K562 (cell line): Measurements from ENCODE around the gene CHST14. TPM values are rescaled to one million over a fixed set of nuclear protein-coding genes. Genes with fewer than 3 reads are reported as not detected.

Source experiments
- CREB1 ChIP-seq, 2 experiments: sonication (generic) in 1 of 2; formaldehyde crosslinking in 1 of 2; IDR thresholded peaks; 2 replicates each; pipeline versions ENCODE4 v1.6.1 to v1.8.0; 2012 to 2022; ENCODE audit warnings: inconsistent platforms in 1 of 2, mild to moderate bottlenecking in 1 of 2, missing genetic modification reagents in 1 of 2, moderate library complexity in 1 of 2
- NRF1 ChIP-seq, 2 experiments: fragments of 450-650 bp; IDR thresholded peaks in 1 of 2; conservative IDR thresholded peaks in 1 of 2; 2 replicates each; pipeline ENCODE4 v1.6.1; 2014; ENCODE audit warnings: mild to moderate bottlenecking in 2 of 2
- SMC3 ChIP-seq: conservative IDR thresholded peaks from 2 replicates; pipeline ENCODE4 v1.6.1; 2011; ENCODE audit warnings: low read depth, low read length, improper control_type of control experiment; ENCODE audit not compliant: insufficient read depth
- TGIF2 ChIP-seq: sonication (generic); formaldehyde crosslinking; IDR thresholded peaks from 2 replicates; pipeline ENCODE4 v1.8.1; 2022; ENCODE audit warnings: mild to moderate bottlenecking, missing genetic modification reagents, moderate library complexity
- ZNF23 ChIP-seq: fragments of 250-450 bp; sonication (Bioruptor Pico); IDR thresholded peaks from 2 replicates; pipeline ENCODE4 v1.4.0; 2020; ENCODE audit warnings: mild to moderate bottlenecking
- ZNF444 ChIP-seq: fragments of 250-450 bp; sonication (Bioruptor Pico); IDR thresholded peaks from 2 replicates; pipeline ENCODE4 v1.4.0; 2020; ENCODE audit warnings: mild to moderate bottlenecking, moderate library complexity
- polyA plus RNA-seq, 8 experiments: library from polyadenylated mRNA; depleted of rRNA in 4 of 8; stranded (reverse) in 5 of 8; unstranded in 3 of 8; fragments of >200 nt; fragmentation: Nextera tagmentation in 2 of 8; fragmentation: Illumina TruSeq in 1 of 8; extraction: Ambion mirVana in 2 of 8; extraction: Trizol in 1 of 8; gene quantifications; 2 replicates each; pipeline versions ENCODE4 v1.2.1 to v1.2.3, GENCODE V29; 2011 to 2014; ENCODE audit warnings: inconsistent platforms in 1 of 8, missing spikeins in 1 of 8
- total RNA-seq, 7 experiments: library from RNA; depleted of rRNA in 6 of 7; stranded (reverse); fragments of >200 nt in 6 of 7; fragmentation: Illumina TruSeq in 2 of 7; extraction: Trizol in 2 of 7; gene quantifications; 2 replicates each; pipeline versions ENCODE4 v1.2.1 to v1.2.3, GENCODE V29; 2011 to 2021; ENCODE audit warnings: low replicate concordance in 1 of 7
- TF ChIP-seq, protein P1 (sequence below): fragments of 450-650 bp; IDR thresholded peaks from 2 replicates; pipeline ENCODE4 v1.6.1; 2018; ENCODE audit not compliant: partially characterized antibody
- TF ChIP-seq, protein P2 (sequence below): fragments of 450-650 bp; IDR thresholded peaks from 2 replicates; pipeline ENCODE4 v1.6.1; 2017; ENCODE audit warnings: antibody characterized with exemption
- TF ChIP-seq, protein P3 (sequence below): sonication (generic); formaldehyde crosslinking; IDR thresholded peaks from 2 replicates; pipeline ENCODE4 v1.8.1; 2023; ENCODE audit warnings: mild to moderate bottlenecking, missing genetic modification reagents
- TF ChIP-seq, protein P4 (sequence below): sonication (generic); formaldehyde crosslinking; IDR thresholded peaks from 2 replicates; pipeline ENCODE4 v1.8.1; 2023; ENCODE audit warnings: mild to moderate bottlenecking, missing genetic modification reagents, moderate library complexity
- TF ChIP-seq, protein P5 (sequence below): fragments of 450-650 bp; formaldehyde crosslinking; IDR thresholded peaks from 2 replicates; pipeline ENCODE4 v1.4.0; 2020; ENCODE audit warnings: mild to moderate bottlenecking

The CHST14 gene
- total and polyA plus RNA-seq, 9 of the 15 experiments (the other 6 are each of a cell fraction or from before 2014, with no cell fraction given): 1.6 to 12.1 (median 4.5) TPM

DNA sequence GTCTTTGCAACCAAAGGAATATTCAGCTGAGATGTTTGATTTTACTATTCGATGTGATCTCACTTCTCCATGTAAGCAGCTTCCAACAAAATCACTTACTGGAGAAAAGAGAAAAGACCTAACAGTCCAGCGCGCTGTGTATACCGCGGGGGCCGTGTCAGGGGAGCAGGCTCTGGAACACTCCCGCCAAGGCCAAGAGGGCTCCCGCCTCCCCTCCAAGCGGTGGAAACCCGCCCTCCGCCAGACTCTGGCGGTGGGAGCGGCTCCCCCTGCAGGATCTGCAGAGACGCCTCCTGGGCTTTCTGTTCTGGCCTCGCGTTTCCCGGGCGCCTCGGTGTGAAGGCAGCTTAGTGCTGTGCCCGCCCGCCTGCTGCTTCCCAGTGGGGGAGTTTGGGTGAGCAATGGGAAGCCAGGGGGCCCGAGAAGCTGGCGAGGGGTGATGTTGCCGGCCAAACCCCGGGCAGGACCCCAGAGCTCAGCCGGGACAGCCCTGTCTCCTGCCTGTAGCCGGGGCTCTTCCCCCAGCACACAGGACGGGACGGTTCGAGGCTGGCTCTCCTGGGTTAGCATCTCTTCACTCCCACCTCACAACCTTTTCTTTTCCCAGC lies 36.3 kb downstream of the CHST14 start (continued):
- no peak for TF ChIP-seq TGIF2 (CRISPR knock-in tag)
- no peak for TF ChIP-seq ZNF23 (CRISPR knock-in tag)
- TF ChIP-seq, protein P1, sequence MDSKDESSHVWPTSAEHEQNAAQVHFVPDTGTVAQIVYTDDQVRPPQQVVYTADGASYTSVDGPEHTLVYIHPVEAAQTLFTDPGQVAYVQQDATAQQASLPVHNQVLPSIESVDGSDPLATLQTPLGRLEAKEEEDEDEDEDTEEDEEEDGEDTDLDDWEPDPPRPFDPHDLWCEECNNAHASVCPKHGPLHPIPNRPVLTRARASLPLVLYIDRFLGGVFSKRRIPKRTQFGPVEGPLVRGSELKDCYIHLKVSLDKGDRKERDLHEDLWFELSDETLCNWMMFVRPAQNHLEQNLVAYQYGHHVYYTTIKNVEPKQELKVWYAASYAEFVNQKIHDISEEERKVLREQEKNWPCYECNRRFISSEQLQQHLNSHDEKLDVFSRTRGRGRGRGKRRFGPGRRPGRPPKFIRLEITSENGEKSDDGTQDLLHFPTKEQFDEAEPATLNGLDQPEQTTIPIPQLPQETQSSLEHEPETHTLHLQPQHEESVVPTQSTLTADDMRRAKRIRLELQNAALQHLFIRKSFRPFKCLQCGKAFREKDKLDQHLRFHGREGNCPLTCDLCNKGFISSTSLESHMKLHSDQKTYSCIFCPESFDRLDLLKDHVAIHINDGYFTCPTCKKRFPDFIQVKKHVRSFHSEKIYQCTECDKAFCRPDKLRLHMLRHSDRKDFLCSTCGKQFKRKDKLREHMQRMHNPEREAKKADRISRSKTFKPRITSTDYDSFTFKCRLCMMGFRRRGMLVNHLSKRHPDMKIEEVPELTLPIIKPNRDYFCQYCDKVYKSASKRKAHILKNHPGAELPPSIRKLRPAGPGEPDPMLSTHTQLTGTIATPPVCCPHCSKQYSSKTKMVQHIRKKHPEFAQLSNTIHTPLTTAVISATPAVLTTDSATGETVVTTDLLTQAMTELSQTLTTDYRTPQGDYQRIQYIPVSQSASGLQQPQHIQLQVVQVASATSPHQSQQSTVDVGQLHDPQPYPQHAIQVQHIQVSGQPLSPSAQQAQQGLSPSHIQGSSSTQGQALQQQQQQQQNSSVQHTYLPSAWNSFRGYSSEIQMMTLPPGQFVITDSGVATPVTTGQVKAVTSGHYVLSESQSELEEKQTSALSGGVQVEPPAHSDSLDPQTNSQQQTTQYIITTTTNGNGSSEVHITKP: no peak
- TF ChIP-seq ZNF444 (CRISPR knock-in tag): no peak
- no peak for TF ChIP-seq CREB1 (IDR thresholded peaks at IDR 0.05)
- TF ChIP-seq CREB1 (CRISPR knock-in tag; IDR thresholded peaks at IDR 0.05): 0 out of 2 replicates have a peak, but pooled peaks have one; percentile 49
- TF ChIP-seq NRF1 (conservative IDR thresholded peaks at IDR 0.05 in 1 of 2, IDR thresholded peaks at IDR 0.05 in 1 of 2): peak in 1 of 2 experiments; percentile 33; a peak in 1 of 4 replicates
- TF ChIP-seq, protein P2, sequence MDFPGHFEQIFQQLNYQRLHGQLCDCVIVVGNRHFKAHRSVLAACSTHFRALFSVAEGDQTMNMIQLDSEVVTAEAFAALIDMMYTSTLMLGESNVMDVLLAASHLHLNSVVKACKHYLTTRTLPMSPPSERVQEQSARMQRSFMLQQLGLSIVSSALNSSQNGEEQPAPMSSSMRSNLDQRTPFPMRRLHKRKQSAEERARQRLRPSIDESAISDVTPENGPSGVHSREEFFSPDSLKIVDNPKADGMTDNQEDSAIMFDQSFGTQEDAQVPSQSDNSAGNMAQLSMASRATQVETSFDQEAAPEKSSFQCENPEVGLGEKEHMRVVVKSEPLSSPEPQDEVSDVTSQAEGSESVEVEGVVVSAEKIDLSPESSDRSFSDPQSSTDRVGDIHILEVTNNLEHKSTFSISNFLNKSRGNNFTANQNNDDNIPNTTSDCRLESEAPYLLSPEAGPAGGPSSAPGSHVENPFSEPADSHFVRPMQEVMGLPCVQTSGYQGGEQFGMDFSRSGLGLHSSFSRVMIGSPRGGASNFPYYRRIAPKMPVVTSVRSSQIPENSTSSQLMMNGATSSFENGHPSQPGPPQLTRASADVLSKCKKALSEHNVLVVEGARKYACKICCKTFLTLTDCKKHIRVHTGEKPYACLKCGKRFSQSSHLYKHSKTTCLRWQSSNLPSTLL: no peak
- peak; percentile 67 for TF ChIP-seq SMC3
- TF ChIP-seq, protein P3, sequence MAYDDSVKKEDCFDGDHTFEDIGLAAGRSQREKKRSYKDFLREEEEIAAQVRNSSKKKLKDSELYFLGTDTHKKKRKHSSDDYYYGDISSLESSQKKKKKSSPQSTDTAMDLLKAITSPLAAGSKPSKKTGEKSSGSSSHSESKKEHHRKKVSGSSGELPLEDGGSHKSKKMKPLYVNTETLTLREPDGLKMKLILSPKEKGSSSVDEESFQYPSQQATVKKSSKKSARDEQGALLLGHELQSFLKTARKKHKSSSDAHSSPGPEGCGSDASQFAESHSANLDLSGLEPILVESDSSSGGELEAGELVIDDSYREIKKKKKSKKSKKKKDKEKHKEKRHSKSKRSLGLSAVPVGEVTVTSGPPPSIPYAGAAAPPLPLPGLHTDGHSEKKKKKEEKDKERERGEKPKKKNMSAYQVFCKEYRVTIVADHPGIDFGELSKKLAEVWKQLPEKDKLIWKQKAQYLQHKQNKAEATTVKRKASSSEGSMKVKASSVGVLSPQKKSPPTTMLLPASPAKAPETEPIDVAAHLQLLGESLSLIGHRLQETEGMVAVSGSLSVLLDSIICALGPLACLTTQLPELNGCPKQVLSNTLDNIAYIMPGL (CRISPR knock-in tag): no peak
- TF ChIP-seq, protein P4, sequence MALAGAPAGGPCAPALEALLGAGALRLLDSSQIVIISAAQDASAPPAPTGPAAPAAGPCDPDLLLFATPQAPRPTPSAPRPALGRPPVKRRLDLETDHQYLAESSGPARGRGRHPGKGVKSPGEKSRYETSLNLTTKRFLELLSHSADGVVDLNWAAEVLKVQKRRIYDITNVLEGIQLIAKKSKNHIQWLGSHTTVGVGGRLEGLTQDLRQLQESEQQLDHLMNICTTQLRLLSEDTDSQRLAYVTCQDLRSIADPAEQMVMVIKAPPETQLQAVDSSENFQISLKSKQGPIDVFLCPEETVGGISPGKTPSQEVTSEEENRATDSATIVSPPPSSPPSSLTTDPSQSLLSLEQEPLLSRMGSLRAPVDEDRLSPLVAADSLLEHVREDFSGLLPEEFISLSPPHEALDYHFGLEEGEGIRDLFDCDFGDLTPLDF: 0 out of 2 replicates have a peak, but pooled peaks have one; percentile 81
- TF ChIP-seq, protein P5, sequence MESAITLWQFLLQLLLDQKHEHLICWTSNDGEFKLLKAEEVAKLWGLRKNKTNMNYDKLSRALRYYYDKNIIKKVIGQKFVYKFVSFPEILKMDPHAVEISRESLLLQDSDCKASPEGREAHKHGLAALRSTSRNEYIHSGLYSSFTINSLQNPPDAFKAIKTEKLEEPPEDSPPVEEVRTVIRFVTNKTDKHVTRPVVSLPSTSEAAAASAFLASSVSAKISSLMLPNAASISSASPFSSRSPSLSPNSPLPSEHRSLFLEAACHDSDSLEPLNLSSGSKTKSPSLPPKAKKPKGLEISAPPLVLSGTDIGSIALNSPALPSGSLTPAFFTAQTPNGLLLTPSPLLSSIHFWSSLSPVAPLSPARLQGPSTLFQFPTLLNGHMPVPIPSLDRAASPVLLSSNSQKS: no peak
